Fibroblast of lung (primary cell): ENCODE results near the gene PRKAR1B. TPM values are rescaled to one million over a fixed set of nuclear protein-coding genes. Genes with fewer than 3 reads are reported as not detected.

Experiments
- DNase-seq, 2 donors: peaks; one replicate each; pipeline versions ENCODE4 v3.0.0 to v3.0.0-alpha.2; 2010; ENCODE audit warnings: low read depth in 2 of 2
- H2AFZ ChIP-seq: 2 replicates; pipeline ENCODE4 v1.5.1; 2012; ENCODE audit warnings: low read length, control low read depth, inconsistent platforms
- H3K27ac ChIP-seq: 2 replicates; pipeline ENCODE4 v1.5.1; 2011; ENCODE audit warnings: low read length, control low read depth; ENCODE audit not compliant: insufficient read depth
- H3K27me3 ChIP-seq: 2 replicates; pipeline ENCODE4 v1.5.1; 2011; ENCODE audit warnings: mild to moderate bottlenecking, low read length; ENCODE audit not compliant: control insufficient read depth, insufficient read depth
- H3K36me3 ChIP-seq: 2 replicates; pipeline ENCODE4 v1.5.1; 2011; ENCODE audit warnings: low read length; ENCODE audit not compliant: control insufficient read depth, insufficient read depth
- H3K4me1 ChIP-seq: 2 replicates; pipeline ENCODE4 v1.5.1; 2011; ENCODE audit warnings: low read length; ENCODE audit not compliant: control insufficient read depth, insufficient read depth; ENCODE audit errors: extremely low read depth
- H3K4me2 ChIP-seq: 2 replicates; pipeline ENCODE4 v1.5.1; 2011; ENCODE audit warnings: low read length, control low read depth; ENCODE audit not compliant: insufficient read depth; ENCODE audit errors: extremely low read depth
- H3K4me3 ChIP-seq, 4 experiments: fragments of 200-600 bp in 1 of 4; sonication (generic) in 1 of 4; replicated peaks in 1 of 4; 2 replicates each; pipeline ENCODE4 v1.5.1; 2011 to 2016; ENCODE audit warnings: low read length in 4 of 4, low read depth in 3 of 4, mild to moderate bottlenecking in 3 of 4, control low read depth in 2 of 4, inconsistent platforms in 1 of 4, mixed read lengths in 1 of 4; ENCODE audit not compliant: insufficient read depth in 1 of 4; ENCODE audit errors: control extremely low read depth in 1 of 4
- H3K79me2 ChIP-seq: 2 replicates; pipeline ENCODE4 v1.5.1; 2012; ENCODE audit warnings: mild to moderate bottlenecking, low read length, inconsistent platforms; ENCODE audit not compliant: control insufficient read depth, insufficient read depth
- H3K9ac ChIP-seq: 2 replicates; pipeline ENCODE4 v1.5.1; 2011; ENCODE audit warnings: mild to moderate bottlenecking, low read length, control low read depth; ENCODE audit not compliant: insufficient read depth
- H3K9me3 ChIP-seq: 2 replicates; pipeline ENCODE4 v1.5.1; 2012; ENCODE audit warnings: low read depth, low read length; ENCODE audit not compliant: control insufficient read depth, insufficient read depth
- H4K20me1 ChIP-seq: 2 replicates; pipeline ENCODE4 v1.5.1; 2011; ENCODE audit warnings: low read length; ENCODE audit not compliant: control insufficient read depth, insufficient read depth; ENCODE audit errors: extremely low read depth
- EZH2 ChIP-seq: IDR thresholded peaks from 2 replicates; pipeline ENCODE4 v1.5.1; 2012; ENCODE audit warnings: low read length, control low read depth, mild to moderate bottlenecking; ENCODE audit errors: missing control alignments
- polyA plus RNA-seq, 2 donors: library from polyadenylated mRNA; depleted of rRNA in 1 of 2; stranded (reverse) in 1 of 2; unstranded in 1 of 2; fragments of >200 nt; gene quantifications; 2 replicates each; pipeline ENCODE4 v1.2.1, GENCODE V29; 2011 to 2012; ENCODE audit warnings: missing spikeins in 1 of 2
- total RNA-seq: library from RNA; depleted of rRNA; stranded (reverse); fragments of >200 nt; gene quantifications from 2 replicates; pipeline ENCODE4 v1.2.1, GENCODE V29; 2014
- TF ChIP-seq, protein P1 (sequence below), 2 donors: IDR thresholded peaks in 1 of 2; conservative IDR thresholded peaks in 1 of 2; 1 replicate in 1 of 2; 2 replicates in 1 of 2; pipeline ENCODE4 v1.5.1; 2011 to 2012; ENCODE audit warnings: low read length in 2 of 2, control low read depth in 1 of 2, inconsistent platforms in 1 of 2, low read depth in 1 of 2, mild to moderate bottlenecking in 1 of 2

The PRKAR1B gene
- total and polyA plus RNA-seq, 2 donors (not counting 1 experiment from before 2014, with no cell fraction given), result 12.7 to 14.5 TPM

DNA sequence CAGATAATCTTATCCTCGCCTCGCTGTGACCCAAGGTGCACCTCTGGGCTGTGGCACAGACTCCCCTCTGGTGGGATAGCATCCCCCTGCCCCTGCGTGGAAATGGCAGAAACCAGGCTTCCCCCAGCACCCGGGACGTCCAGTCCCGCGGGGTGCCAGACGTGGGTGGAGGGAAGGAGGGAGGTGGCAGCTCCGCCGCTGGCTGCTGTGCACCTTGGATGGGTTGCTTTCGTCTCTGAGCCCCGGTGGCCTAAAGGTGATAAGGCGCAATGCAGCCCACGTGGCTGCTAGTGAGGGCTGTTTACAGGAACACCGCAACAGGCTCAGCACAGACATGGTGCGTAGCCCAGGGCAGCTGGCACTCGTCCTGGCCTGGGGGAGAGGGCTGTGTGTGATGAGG, 193.8 kb downstream of the PRKAR1B start:
- Histone ChIP-seq H3K4me1 (peaks cover 5% of the 10 kb centered on the region), H3K4me2 (no peak overlapping the region), H3K9me3 (no peaks in the 10 kb centered on the region), H4K20me1 (no peaks in the 10 kb centered on the region), H3K4me3 (no peak overlapping the region), H3K27me3 (peaks cover 7% of the 10 kb centered on the region), H3K36me3 (no peaks in the 10 kb centered on the region), H3K79me2 (no peaks in the 10 kb centered on the region), H2AFZ (no peak overlapping the region), H3K9ac (no peak overlapping the region), H3K27ac (no peak overlapping the region)
- DNase-seq, result no peak
- TF ChIP-seq, protein P1, sequence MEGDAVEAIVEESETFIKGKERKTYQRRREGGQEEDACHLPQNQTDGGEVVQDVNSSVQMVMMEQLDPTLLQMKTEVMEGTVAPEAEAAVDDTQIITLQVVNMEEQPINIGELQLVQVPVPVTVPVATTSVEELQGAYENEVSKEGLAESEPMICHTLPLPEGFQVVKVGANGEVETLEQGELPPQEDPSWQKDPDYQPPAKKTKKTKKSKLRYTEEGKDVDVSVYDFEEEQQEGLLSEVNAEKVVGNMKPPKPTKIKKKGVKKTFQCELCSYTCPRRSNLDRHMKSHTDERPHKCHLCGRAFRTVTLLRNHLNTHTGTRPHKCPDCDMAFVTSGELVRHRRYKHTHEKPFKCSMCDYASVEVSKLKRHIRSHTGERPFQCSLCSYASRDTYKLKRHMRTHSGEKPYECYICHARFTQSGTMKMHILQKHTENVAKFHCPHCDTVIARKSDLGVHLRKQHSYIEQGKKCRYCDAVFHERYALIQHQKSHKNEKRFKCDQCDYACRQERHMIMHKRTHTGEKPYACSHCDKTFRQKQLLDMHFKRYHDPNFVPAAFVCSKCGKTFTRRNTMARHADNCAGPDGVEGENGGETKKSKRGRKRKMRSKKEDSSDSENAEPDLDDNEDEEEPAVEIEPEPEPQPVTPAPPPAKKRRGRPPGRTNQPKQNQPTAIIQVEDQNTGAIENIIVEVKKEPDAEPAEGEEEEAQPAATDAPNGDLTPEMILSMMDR (conservative IDR thresholded peaks at IDR 0.05 in 1 of 2, IDR thresholded peaks at IDR 0.05 in 1 of 2; ENCODE audit: low read depth in 1 of 2, low read length in 2 of 2), result no peak
- TF ChIP-seq EZH2, result no peak

DNA sequence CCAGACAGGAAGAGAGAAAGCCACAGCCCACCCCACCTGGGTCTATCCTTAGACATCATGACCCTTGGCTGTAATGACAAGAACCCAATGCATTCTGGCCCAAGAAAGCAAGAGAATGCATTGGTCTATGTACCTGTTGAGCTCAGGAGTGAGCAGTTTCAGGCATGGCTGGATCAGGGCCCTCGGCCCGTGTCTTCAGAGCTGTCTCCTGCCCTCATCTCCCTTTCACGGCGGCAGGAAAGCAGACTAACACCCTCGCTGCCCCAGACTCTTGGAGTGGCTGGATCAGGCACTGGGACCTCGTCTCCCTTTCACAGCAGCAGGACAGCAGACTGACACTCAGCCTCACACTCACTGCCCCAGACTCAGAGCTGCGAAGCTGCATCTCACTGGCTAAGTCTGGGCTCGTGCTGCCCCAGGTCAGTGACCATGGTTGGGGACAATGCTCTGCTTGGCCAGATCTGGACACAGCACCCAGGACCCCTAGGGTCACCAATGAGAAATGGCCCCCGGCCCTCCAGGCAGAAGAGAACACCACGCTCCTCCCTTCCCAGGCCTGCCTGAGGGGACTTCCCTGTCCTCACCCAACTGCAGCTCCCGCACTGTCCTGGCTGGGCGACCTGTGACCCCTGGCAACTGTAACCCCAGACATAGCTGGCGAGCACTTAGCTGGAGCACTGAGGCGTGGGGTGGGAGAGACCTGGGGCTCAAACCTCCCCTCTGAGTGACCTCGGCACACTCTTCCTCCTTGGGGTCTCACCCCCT, 194.5 kb downstream of the PRKAR1B start:
- Histone ChIP-seq H3K4me1 (peaks cover under 1% of the 10 kb centered on the region), H3K36me3 (no peaks in the 10 kb centered on the region), H4K20me1 (no peaks in the 10 kb centered on the region), H3K27me3 (peaks cover 7% of the 10 kb centered on the region), H3K9me3 (no peaks in the 10 kb centered on the region), H3K4me2 (no peak overlapping the region), H2AFZ (no peak overlapping the region), H3K4me3 (no peak overlapping the region), H3K9ac (no peak overlapping the region), H3K27ac (no peak overlapping the region), H3K79me2 (no peaks in the 10 kb centered on the region)
- TF ChIP-seq, protein P1 (conservative IDR thresholded peaks at IDR 0.05 in 1 of 2, IDR thresholded peaks at IDR 0.05 in 1 of 2; ENCODE audit: low read depth in 1 of 2, low read length in 2 of 2), result no peak
- TF ChIP-seq EZH2, result no peak
- no peak for DNase-seq

DNA sequence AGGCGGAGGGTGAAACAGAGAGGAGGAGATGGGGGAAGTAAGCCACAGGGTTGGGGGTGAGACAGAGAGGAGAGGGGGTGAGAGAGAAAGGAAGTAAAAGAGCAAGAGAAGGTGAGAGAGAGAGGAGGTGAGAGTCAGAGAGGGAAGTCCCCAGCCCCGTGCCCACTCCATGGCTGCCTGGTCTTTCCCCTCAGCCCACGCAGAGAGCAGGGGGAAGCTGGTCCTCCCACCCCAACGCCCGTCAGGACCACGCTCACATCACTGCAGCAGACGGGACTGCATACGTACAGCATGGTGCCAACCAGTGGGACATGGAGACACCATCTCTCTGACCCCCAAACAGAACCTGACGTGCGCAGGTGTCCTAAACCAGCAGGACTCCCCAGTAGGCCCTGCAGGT, 195.3 kb downstream of the PRKAR1B start:
- H2AFZ ChIP-seq, result no peak overlapping the region
- no peaks in the 10 kb centered on the region for H3K4me1 ChIP-seq
- H3K36me3 ChIP-seq, result no peaks in the 10 kb centered on the region
- H3K4me3 ChIP-seq, result no peak overlapping the region
- H3K27ac ChIP-seq, result no peak overlapping the region
- H4K20me1 ChIP-seq, result no peaks in the 10 kb centered on the region
- TF ChIP-seq, protein P1 (conservative IDR thresholded peaks at IDR 0.05 in 1 of 2, IDR thresholded peaks at IDR 0.05 in 1 of 2; ENCODE audit: low read depth in 1 of 2, low read length in 2 of 2), result no peak
- TF ChIP-seq EZH2, result no peak
- no peak for DNase-seq
- no peaks in the 10 kb centered on the region for H3K79me2 ChIP-seq
- peaks cover 7% of the 10 kb centered on the region for H3K27me3 ChIP-seq
- H3K9me3 ChIP-seq, result no peaks in the 10 kb centered on the region
- no peak overlapping the region for H3K9ac ChIP-seq
- H3K4me2 ChIP-seq, result no peak overlapping the region
